Esophagus muscularis mucosa (tissue), 4 donors: ENCODE results near the gene SCAMP2. TPM values are rescaled to one million over a fixed set of nuclear protein-coding genes. Genes with fewer than 3 reads are reported as not detected.

ENCODE experiments used
- DNase-seq: peaks from one replicate; pipeline ENCODE4 v3.0.0-alpha.2; 2017; ENCODE audit errors: extremely low spot score
- H3K27ac ChIP-seq, 4 donors: fragments of 200-600 bp; sonication (generic); replicated peaks in 1 of 4; 1 replicate in 3 of 4; 2 replicates in 1 of 4; pipeline ENCODE4 v1.5.1; 2016 to 2019; ENCODE audit warnings: mild to moderate bottlenecking in 1 of 4
- H3K27me3 ChIP-seq, 4 donors: fragments of 200-600 bp; sonication (generic); one replicate each; pipeline versions ENCODE4 v1.5.1 to v1.6.0; 2016 to 2019
- H3K36me3 ChIP-seq, 4 donors: fragments of 200-600 bp; sonication (generic); one replicate each; pipeline ENCODE4 v1.5.1; 2016 to 2019
- H3K4me1 ChIP-seq, 4 donors: fragments of 200-600 bp; sonication (generic); one replicate each; pipeline ENCODE4 v1.5.1; 2016 to 2019
- H3K4me3 ChIP-seq, 4 donors: fragments of 200-600 bp; sonication (generic); 1 replicate in 2 of 4; 2 replicates in 2 of 4; pipeline ENCODE4 v1.5.1; 2016 to 2019; ENCODE audit warnings: mild to moderate bottlenecking in 4 of 4, moderate library complexity in 1 of 4
- H3K9me3 ChIP-seq, 4 donors: fragments of 200-600 bp; sonication (generic); 1 replicate in 3 of 4; 2 replicates in 1 of 4; pipeline ENCODE4 v1.5.1; 2016 to 2019
- CTCF ChIP-seq, 3 experiments: fragments of 200-600 bp in 2 of 3; fragments of 450-650 bp in 1 of 3; sonication (generic) in 2 of 3; IDR thresholded peaks; one replicate each; pipeline ENCODE4 v1.5.1; 2017 to 2019; ENCODE audit warnings: antibody characterized with exemption in 3 of 3, mild to moderate bottlenecking in 2 of 3, moderate library complexity in 1 of 3
- EP300 ChIP-seq: sonication (generic); formaldehyde crosslinking; IDR thresholded peaks from one replicate; pipeline ENCODE4 v1.6.1; 2017; ENCODE audit warnings: antibody characterized with exemption
- POLR2A ChIP-seq: fragments of 450-650 bp; IDR thresholded peaks from one replicate; pipeline ENCODE4 v1.6.1; 2017; ENCODE audit warnings: antibody characterized with exemption, moderate library complexity, mild to moderate bottlenecking, low read depth
- POLR2AphosphoS5 ChIP-seq, 2 donors: sonication (generic); formaldehyde crosslinking; IDR thresholded peaks; one replicate each; pipeline ENCODE4 v1.6.1; 2017; ENCODE audit warnings: antibody characterized with exemption in 2 of 2
- WGBS: methylation state at CpG from one replicate; pipeline ENCODE4 v1.1.5; 2018; 5-methylcytosine and 5-hydroxymethylcytosine counted together
- intact Hi-C: fragments of 100-400 bp; cut with DNase I; formaldehyde crosslinking; loops from one replicate; pipeline ENCODE4 v1.15.1; 2023
- total RNA-seq, 4 donors: library from RNA; depleted of rRNA; stranded (reverse); fragments of >200 nt; gene quantifications; one replicate each; pipeline versions ENCODE4 v1.1.0 to v1.2.1, GENCODE V29; 2016

SCAMP2 gene
- total RNA-seq, 4 donors from 2014 or later: 57.3 to 125 (median 94.9) TPM

- Histone ChIP-seq H3K4me3 (no peak overlapping the region), H3K9me3 (no peaks in the 10 kb centered on the region), H3K27ac (no peak overlapping the region), H3K27me3 (no peaks in the 10 kb centered on the region), H3K4me1 (peaks cover 38 to 49% (median 43%) of the 10 kb centered on the region in 4 donors), H3K36me3 (peaks cover 15 to 23% (median 19%) of the 10 kb centered on the region in 4 donors)
- no peak for DNase-seq
- WGBS: 51% methylated on average over 9 of the region's 9 CpGs
- intact Hi-C loops: no loop called here
- TF ChIP-seq POLR2A (no peak), CTCF (IDR thresholded peaks at IDR 0.05) (no peak), POLR2AphosphoS5 (IDR thresholded peaks at IDR 0.05) (no peak), EP300 (no peak)
These were observed 15.3 kb downstream of the SCAMP2 start for GRCh38 chr15:74857671-74858368.

GRCh38 chr15:74857082-74857655 lies 16.0 kb downstream of the SCAMP2 start:
- H3K4me1 ChIP-seq: peaks cover 38 to 49% (median 42%) of the 10 kb centered on the region in 4 donors
- H3K27ac ChIP-seq: no peak overlapping the region
- H3K36me3 ChIP-seq: peaks cover 22 to 30% (median 26%) of the 10 kb centered on the region in 4 donors
- intact Hi-C loops: no loop called here
- WGBS: 74% methylated on average over 5 of the region's 5 CpGs
- DNase-seq: no peak
- H3K4me3 ChIP-seq: no peak overlapping the region
- H3K9me3 ChIP-seq: no peaks in the 10 kb centered on the region
- TF ChIP-seq EP300: no peak
- TF ChIP-seq POLR2A: no peak
- TF ChIP-seq POLR2AphosphoS5 (IDR thresholded peaks at IDR 0.05): no peak
- no peak for TF ChIP-seq CTCF (IDR thresholded peaks at IDR 0.05)
- no peaks in the 10 kb centered on the region for H3K27me3 ChIP-seq

- WGBS: 100% methylated on average over 1 of the region's 1 CpG
These were observed 16.6 kb downstream of the SCAMP2 start for GRCh38 chr15:74856537-74856936.

GRCh38 chr15:74855857-74856256 lies 17.3 kb downstream of the SCAMP2 start:
- H3K4me3 ChIP-seq: no peak overlapping the region
- peaks cover 35 to 43% (median 39%) of the 10 kb centered on the region in 4 donors for H3K36me3 ChIP-seq
- peaks cover 38 to 49% (median 42%) of the 10 kb centered on the region in 4 donors for H3K4me1 ChIP-seq
- DNase-seq: no peak
- H3K27ac ChIP-seq: no peak overlapping the region
- WGBS: 89% methylated on average over 2 of the region's 2 CpGs
- no peaks in the 10 kb centered on the region for H3K27me3 ChIP-seq
- TF ChIP-seq CTCF (IDR thresholded peaks at IDR 0.05): no peak
- no peak for TF ChIP-seq EP300
- TF ChIP-seq POLR2AphosphoS5 (IDR thresholded peaks at IDR 0.05): no peak
- TF ChIP-seq POLR2A: no peak
- intact Hi-C loops: no loop called here
- H3K9me3 ChIP-seq: no peaks in the 10 kb centered on the region

More at GRCh38 chr15:74856537-74856936, 16.6 kb downstream of the SCAMP2 start:
- intact Hi-C loops: no loop called here
- peaks cover 38 to 49% (median 42%) of the 10 kb centered on the region in 4 donors for H3K4me1 ChIP-seq
- no peaks in the 10 kb centered on the region for H3K9me3 ChIP-seq
- no peak overlapping the region for H3K4me3 ChIP-seq
- DNase-seq: no peak
- TF ChIP-seq POLR2A: no peak
- H3K27ac ChIP-seq: no peak overlapping the region
- H3K27me3 ChIP-seq: no peaks in the 10 kb centered on the region
- H3K36me3 ChIP-seq: peaks cover 28 to 36% (median 32%) of the 10 kb centered on the region in 4 donors

- Histone ChIP-seq H3K27me3 (no peaks in the 10 kb centered on the region), H3K9me3 (no peaks in the 10 kb centered on the region), H3K4me3 (no peak overlapping the region), H3K27ac (no peak overlapping the region), H3K4me1 (peaks cover 33 to 37% (median 35%) of the 10 kb centered on the region in 4 donors), H3K36me3 (peaks cover 47 to 56% (median 52%) of the 10 kb centered on the region in 4 donors)
- intact Hi-C loops: no loop called here
- 89% methylated on average over 11 of the region's 13 CpGs for WGBS
- TF ChIP-seq POLR2AphosphoS5 (IDR thresholded peaks at IDR 0.05) (no peak), EP300 (no peak), CTCF (IDR thresholded peaks at IDR 0.05) (no peak), POLR2A (no peak)
- no peak for DNase-seq
These were observed 18.6 kb downstream of the SCAMP2 start for GRCh38 chr15:74854453-74855022.
